Measurements from ENCODE around the gene THTPA.

DNA sequence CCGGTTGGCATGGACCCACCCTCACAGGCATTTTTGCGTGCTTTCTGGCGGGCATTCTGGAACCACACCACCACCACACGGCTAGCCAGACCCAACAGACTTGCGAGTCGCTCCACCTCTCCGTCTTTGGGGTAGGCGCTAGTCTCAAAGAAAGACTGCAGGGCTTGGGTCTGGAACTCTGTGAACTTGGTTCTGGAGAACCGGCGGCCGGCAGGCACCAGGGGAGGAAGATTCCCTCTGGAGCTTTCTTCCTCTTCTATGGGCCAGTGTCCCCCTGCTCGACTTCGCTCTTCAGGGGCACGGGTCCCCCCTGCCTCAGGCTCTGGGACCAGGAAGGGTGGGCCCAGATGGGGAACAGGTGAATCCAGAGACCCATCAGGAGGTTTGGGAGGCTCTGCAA, 31.1 kb upstream of the THTPA start:
- no peak for TF ChIP-seq EZH2 (conservative IDR thresholded peaks at IDR 0.05; ENCODE audit: low read depth, low read length)
- no peak for TF ChIP-seq CBX5 (CRISPR knock-in tag; IDR thresholded peaks at IDR 0.05; ENCODE audit: borderline replicate concordance)
- TF ChIP-seq KLF6 (CRISPR knock-in tag; IDR thresholded peaks at IDR 0.05): no peak
- no peak for TF ChIP-seq HNRNPUL1 (IDR thresholded peaks at IDR 0.05; ENCODE audit: low read depth, low read length)
- no peak for TF ChIP-seq CEBPB (IDR thresholded peaks at IDR 0.05; ENCODE audit: borderline replicate concordance, low read depth, low read length)
- TF ChIP-seq PPARG (CRISPR knock-in tag; conservative IDR thresholded peaks at IDR 0.05): no peak
- TF ChIP-seq SALL1 (CRISPR knock-in tag; IDR thresholded peaks at IDR 0.05): no peak
- TF ChIP-seq ZNF737 (CRISPR knock-in tag; IDR thresholded peaks at IDR 0.05; ENCODE audit: borderline replicate concordance): no peak
- no peak for TF ChIP-seq POLR2AphosphoS2 (IDR thresholded peaks at IDR 0.05; ENCODE audit: low read depth, low read length)
- TF ChIP-seq FOXK2 (IDR thresholded peaks at IDR 0.05): no peak
- no peak for TF ChIP-seq TSC22D2 (CRISPR knock-in tag; IDR thresholded peaks at IDR 0.05; ENCODE audit: borderline replicate concordance)
- TF ChIP-seq RAD21 (CRISPR knock-in tag; IDR thresholded peaks at IDR 0.05): no peak
- no peak for TF ChIP-seq SETDB1 (CRISPR knock-in tag; IDR thresholded peaks at IDR 0.05; ENCODE audit: borderline replicate concordance)
- no peak for TF ChIP-seq ZNF431 (CRISPR knock-in tag; IDR thresholded peaks at IDR 0.05; ENCODE audit: borderline replicate concordance, low read depth)

All from HepG2 (cell line).